Hematopoietic multipotent progenitor cell treated with erythropoietin and hydrocortisone succinate and interleukin-3 and kit ligand, for 4 days (in vitro differentiated cells): Measurements from ENCODE around the gene TTC3.
A peak's percentile ranks its signal among the peaks of the same experiment; 100 is the strongest.
"Not testable (repeated sequence)": the region's sequence is repeated elsewhere in the genome, so short reads cannot be mapped to it uniquely, and the experiment has no call there.

ENCODE experiments used
- DNase-seq: peaks from one replicate; pipeline ENCODE4 v3.0.0-alpha.2; 2015

The TTC3 gene

DNA sequence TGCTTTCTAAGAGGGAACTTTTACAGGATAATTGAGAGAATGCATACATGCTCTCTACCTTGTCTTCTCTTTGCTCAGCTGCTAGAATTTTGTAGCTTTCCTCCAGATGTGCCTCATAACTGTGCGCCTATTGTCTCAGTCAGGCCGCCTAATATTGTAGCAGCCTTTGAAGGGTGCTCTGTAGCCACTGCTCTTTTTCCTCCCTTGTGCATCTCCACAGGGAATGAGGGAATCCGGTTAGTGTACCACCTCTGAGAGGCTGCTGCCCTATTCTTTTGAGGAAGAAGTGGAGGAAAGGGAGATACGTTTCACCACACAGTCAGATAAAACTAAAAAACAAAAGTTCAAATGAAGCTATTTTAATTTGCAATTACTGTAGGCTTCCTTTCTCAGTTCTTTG lies 22.8 kb downstream of the TTC3 start:
- DNase-seq, result no peak

- no peak for DNase-seq
Measured at GRCh38 chr21:37098751-37099150, 25.7 kb downstream of the TTC3 start.

- DNase-seq, result no peak
Measured at GRCh38 chr21:37100316-37100715, 27.3 kb downstream of the TTC3 start.

DNA sequence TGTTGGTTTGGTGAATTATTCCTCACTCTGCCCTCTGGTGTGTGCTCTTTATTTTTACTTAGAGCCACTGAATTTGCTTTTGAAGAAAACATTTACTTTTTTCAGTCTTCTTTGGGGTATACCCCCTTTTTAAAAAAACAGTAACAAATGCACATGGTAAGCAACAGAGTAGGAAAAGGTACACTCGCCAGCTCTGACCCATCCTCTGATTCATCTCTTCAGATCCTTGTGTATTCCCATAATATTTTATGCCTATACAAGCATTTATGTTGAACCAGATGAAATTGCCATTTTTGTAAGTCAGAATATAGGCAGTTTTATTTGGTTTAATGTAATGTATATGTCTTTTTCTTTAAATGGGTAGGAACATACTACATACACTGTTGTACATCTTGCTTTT lies 28.3 kb downstream of the TTC3 start:
- no peak for DNase-seq

DNA sequence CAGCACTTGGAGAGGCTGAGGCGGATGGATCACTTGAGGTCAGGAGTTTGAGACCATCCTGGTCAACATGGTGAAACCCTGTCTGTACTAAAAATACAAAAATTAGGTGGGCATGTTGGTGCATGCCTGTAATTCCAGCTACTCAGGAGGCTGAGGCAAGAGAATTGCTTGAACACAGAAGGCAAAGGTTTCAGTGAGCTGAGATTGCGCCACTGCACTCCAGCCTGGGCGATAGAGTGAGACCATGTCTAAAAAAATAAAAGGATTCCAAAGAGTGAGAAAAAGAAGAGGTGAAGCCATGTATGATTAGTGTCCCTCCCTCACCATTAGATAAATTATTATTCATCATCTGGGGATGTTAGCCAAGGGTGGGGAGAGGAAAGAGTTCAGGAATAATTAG lies 29.7 kb downstream of the TTC3 start:
- DNase-seq, result not testable (repeated sequence)

DNA sequence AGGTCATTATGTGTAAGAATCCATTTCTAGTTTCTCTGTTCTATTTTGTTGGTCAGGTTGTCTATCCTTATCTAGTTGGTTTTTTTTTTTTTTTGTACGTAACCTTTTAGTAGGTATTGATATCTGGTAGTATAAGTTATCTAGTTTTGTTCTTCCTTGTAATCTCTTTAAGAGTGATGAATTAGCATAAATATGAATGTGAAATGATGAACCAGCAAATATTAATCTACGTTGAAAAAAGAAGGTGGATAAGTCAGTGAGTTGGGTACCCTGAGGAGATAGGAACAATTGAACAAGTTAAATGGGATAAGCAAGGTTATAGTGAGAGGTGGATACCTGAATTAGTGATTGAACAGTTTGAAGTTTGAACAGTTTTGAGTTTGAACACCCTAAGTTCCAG lies 33.9 kb downstream of the TTC3 start:
- no peak for DNase-seq

- not testable (repeated sequence) for DNase-seq
Measured at GRCh38 chr21:37111029-37111428, 38.0 kb downstream of the TTC3 start.

- not testable (repeated sequence) for DNase-seq
Measured at GRCh38 chr21:37114301-37114700, 41.2 kb downstream of the TTC3 start.

GRCh38 chr21:37116459-37116858 lies 43.4 kb downstream of the TTC3 start:
- DNase-seq, result not testable (repeated sequence)

DNA sequence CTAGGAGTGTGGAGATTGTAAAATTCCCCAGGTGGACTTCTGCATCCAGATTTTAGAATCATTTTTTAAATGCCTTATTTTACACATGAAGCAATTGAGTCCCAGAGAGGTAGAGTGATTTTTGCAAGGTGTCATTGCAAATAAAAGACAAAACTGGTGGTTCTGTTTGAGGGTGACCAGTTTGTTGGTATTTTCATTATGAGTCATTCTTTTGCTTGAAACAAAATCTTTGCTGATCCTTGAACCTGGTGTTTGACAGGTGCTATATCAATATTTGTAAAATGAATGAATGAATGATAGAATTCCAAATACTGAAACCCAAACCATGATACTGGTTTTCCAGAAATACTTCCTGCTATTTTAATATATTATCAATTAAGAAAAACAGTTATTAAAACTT lies 44.1 kb downstream of the TTC3 start:
- DNase-seq, result no peak

GRCh38 chr21:37118187-37118826 lies 45.3 kb downstream of the TTC3 start:
- no peak for DNase-seq

GRCh38 chr21:37119421-37120218 lies 46.6 kb downstream of the TTC3 start:
- DNase-seq, result peak; percentile 5

DNA sequence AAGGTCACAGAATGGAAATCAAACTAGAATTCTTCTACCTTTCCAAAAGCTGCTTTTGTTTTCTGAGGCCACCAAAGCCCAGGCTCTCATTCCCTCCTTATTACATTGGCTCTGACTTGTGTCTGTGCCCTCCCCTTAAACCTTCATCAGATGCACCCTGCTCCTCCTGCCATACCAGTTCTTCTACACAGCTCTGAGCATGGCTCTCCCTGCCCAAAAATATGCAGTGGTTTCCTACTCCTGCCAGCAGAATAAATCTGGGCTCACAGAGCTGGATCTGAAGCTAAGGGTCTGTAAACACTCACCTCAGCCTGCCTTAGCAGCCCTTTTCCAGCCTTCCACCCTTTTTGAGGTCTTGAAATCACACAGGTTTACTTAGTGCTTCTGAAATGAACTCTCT lies 55.0 kb downstream of the TTC3 start:
- DNase-seq, result no peak

GRCh38 chr21:37130971-37131370 lies 57.9 kb downstream of the TTC3 start:
- no peak for DNase-seq

GRCh38 chr21:37136261-37136660 lies 63.2 kb downstream of the TTC3 start:
- DNase-seq, result no peak

GRCh38 chr21:37136744-37137143 lies 63.7 kb downstream of the TTC3 start:
- DNase-seq, result no peak

- no peak for DNase-seq
Measured at GRCh38 chr21:37139154-37139553, 66.1 kb downstream of the TTC3 start.

DNA sequence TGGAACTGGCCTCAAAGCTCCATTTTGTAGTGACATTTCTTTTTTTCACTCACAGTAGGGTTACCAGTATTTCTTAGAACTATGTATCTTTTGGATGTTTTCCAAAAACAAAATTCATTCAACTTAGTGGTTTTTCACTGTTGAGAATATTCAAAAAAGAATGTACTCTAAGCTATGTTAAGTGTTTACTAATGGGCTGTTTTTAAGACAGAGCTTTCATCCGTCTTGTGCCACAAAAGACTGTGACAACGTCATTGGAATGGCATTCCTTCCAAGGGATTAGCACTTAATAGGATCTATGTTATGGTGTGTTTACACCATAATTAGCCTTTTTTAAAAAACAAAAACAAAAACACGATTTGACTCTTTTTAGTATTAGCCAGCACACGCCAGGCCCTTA lies 66.8 kb downstream of the TTC3 start:
- no peak for DNase-seq

- not testable (repeated sequence) for DNase-seq
Measured at GRCh38 chr21:37143392-37143791, 70.3 kb downstream of the TTC3 start.

DNA sequence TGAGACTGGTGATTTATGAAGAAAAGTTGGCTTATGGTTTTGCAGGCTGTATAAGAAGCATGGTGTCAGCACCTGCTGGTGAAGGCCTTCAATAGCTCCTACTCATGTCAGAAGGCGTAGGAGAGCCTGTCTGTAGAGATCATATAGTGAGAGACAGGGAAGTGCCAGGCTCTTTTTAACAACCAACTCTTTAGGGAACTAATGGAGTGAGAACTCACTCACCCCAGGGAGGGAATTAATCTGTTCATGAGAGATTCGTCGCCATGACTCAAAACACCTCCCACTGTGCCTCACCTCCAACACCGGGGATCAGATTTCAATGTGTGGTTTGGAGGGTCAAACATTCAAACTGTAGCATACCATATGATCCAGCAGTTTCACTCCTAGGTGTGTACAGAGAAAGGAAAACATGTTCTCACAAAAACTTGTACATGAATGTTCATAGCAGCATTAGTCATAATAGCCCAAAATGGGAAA lies 72.6 kb downstream of the TTC3 start:
- DNase-seq, result no peak

- DNase-seq, result no peak
Measured at GRCh38 chr21:37146320-37147235, 73.5 kb downstream of the TTC3 start.

GRCh38 chr21:37149411-37149810 lies 76.4 kb downstream of the TTC3 start:
- no peak for DNase-seq

- DNase-seq, result no peak
Measured at GRCh38 chr21:37153196-37153934, 80.3 kb downstream of the TTC3 start.
